Mesothelial cell of epicardium (in vitro differentiated cells): ENCODE results near the gene TCP11. TPM values are rescaled to one million over a fixed set of nuclear protein-coding genes. Genes with fewer than 3 reads are reported as not detected.

Experiments used
- DNase-seq, 2 experiments: peaks; one replicate each; pipeline ENCODE4 v3.0.0; 2021; ENCODE audit warnings: low spot score in 2 of 2; ENCODE audit not compliant: unreplicated experiment in 2 of 2
- H3K27ac Mint-ChIP-seq: 2 replicates; pipeline ENCODE4 v1.8.0; 2021; ENCODE audit warnings: mixed read lengths
- H3K27me3 Mint-ChIP-seq: 2 replicates; pipeline ENCODE4 v1.8.0; 2021; ENCODE audit warnings: low read depth, mixed read lengths
- H3K36me3 Mint-ChIP-seq: 2 replicates; pipeline ENCODE4 v1.8.0; 2021; ENCODE audit warnings: mixed read lengths
- H3K4me1 Mint-ChIP-seq: 2 replicates; pipeline ENCODE4 v1.8.0; 2021; ENCODE audit warnings: mixed read lengths
- H3K4me3 Mint-ChIP-seq: 2 replicates; pipeline ENCODE4 v1.8.0; 2021; ENCODE audit warnings: mild to moderate bottlenecking, moderate library complexity, mixed read lengths
- H3K9me3 Mint-ChIP-seq: 2 replicates; pipeline ENCODE4 v1.8.0; 2021; ENCODE audit warnings: mixed read lengths
- total RNA-seq: library from RNA; stranded (reverse); gene quantifications from 3 replicates; pipeline ENCODE4 v1.2.1, GENCODE V29; 2021
- TF ChIP-seq, protein P1 (sequence below): fragments of 200-600 bp; sonication (generic); IDR thresholded peaks from one replicate; pipeline ENCODE4 v1.5.0; 2021; ENCODE audit warnings: antibody characterized with exemption; ENCODE audit not compliant: unreplicated experiment

TCP11 gene
- total RNA-seq, 1 donor from 2014 or later, result 0.20 TPM

DNA sequence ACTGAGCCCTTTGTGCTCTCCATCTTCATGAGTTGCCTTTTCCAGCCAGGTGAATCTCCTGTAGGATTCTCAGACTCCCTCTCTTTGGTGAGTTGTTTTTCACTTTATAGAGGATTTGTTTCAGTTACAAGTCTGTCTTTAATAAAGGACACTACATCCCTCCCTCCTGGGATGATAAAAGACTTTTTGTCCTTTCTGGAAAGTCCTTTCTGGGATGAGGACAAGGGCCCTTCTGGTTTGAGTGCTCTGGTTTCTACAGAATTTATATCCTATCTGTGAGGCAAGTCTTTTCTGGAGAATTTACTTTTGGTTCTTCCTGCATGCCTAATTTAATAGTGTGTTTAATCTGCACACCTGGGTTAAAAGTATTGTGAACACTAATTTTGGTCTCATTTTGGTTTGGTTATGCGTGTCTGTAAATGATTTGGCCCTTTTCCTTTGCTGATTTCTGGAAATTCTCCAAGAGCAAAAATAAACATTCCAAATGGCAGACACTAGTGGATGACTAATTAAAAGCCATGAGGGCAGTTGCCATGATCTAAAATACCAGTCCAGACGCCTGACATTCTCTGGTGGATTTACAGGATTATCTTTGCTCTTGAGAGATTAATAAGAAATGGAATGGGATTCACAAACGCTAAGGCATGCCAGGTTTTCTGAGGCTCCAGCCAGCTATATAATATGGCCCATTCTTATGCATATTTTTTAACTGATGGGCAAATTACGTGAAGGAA is 44.8 kb downstream of the TCP11 start:
- H3K27me3 Mint-ChIP-seq, result no peaks in the 10 kb centered on the region
- peaks cover 33% of the 10 kb centered on the region for H3K4me1 Mint-ChIP-seq
- TF ChIP-seq, protein P1, sequence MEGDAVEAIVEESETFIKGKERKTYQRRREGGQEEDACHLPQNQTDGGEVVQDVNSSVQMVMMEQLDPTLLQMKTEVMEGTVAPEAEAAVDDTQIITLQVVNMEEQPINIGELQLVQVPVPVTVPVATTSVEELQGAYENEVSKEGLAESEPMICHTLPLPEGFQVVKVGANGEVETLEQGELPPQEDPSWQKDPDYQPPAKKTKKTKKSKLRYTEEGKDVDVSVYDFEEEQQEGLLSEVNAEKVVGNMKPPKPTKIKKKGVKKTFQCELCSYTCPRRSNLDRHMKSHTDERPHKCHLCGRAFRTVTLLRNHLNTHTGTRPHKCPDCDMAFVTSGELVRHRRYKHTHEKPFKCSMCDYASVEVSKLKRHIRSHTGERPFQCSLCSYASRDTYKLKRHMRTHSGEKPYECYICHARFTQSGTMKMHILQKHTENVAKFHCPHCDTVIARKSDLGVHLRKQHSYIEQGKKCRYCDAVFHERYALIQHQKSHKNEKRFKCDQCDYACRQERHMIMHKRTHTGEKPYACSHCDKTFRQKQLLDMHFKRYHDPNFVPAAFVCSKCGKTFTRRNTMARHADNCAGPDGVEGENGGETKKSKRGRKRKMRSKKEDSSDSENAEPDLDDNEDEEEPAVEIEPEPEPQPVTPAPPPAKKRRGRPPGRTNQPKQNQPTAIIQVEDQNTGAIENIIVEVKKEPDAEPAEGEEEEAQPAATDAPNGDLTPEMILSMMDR, result no peak
- DNase-seq, result no peak
- H3K9me3 Mint-ChIP-seq, result no peaks in the 10 kb centered on the region
- H3K4me3 Mint-ChIP-seq, result no peak overlapping the region
- H3K36me3 Mint-ChIP-seq, result no peaks in the 10 kb centered on the region
- peak overlapping the region; percentile 84 for H3K27ac Mint-ChIP-seq

- peaks cover 47% of the 10 kb centered on the region for H3K4me1 Mint-ChIP-seq
- H3K27ac Mint-ChIP-seq, result no peak overlapping the region
- peaks cover 7% of the 10 kb centered on the region for H3K36me3 Mint-ChIP-seq
- DNase-seq, result no peak
- H3K9me3 Mint-ChIP-seq, result no peaks in the 10 kb centered on the region
- no peak overlapping the region for H3K4me3 Mint-ChIP-seq
- TF ChIP-seq, protein P1, result no peak
- no peaks in the 10 kb centered on the region for H3K27me3 Mint-ChIP-seq
These were observed 47.0 kb downstream of the TCP11 start for GRCh38 chr6:35094183-35094582.

DNA sequence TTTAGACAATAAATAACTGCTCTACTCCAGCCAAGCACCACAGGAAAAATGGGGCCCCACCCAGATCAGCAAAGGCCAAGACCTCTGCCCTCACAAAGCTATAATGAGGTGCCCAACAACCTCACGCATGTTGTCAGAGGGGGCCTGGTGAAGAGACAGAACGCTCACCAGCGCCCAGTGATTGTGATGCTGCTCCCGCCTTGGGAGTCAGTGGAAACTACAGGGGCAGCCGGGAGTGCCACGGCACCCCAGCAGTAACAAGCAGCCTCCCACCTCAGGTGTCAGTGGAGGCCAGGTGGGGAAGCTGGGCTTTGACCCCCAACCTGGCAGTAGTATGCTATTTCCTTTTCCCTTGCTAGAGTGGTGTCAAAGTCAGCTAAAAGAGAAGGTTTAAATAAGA is 47.4 kb downstream of the TCP11 start:
- no peak for DNase-seq
- no peak overlapping the region for H3K27ac Mint-ChIP-seq
- H3K4me1 Mint-ChIP-seq, result peaks cover 48% of the 10 kb centered on the region
- no peaks in the 10 kb centered on the region for H3K27me3 Mint-ChIP-seq
- H3K36me3 Mint-ChIP-seq, result peaks cover 7% of the 10 kb centered on the region
- TF ChIP-seq, protein P1, result no peak
- H3K4me3 Mint-ChIP-seq, result no peak overlapping the region
- no peaks in the 10 kb centered on the region for H3K9me3 Mint-ChIP-seq

DNA sequence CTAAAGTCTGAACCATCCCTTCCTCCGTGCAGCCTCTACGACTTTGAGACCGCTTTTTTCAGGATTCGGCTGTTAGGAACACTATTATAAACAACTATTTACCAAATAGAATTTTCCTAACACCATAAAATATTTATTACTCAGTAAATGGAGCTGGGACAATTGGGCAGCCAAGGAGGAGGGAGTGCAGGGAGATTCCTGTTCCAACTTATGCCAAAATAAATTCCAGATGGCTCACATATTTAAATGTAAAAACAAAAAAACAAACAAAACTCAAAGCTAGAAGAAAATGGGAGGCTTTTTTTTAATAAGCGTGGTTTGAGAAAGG is 48.1 kb downstream of the TCP11 start:
- TF ChIP-seq, protein P1, result no peak
- Mint-ChIP-seq H3K4me3 (no peak overlapping the region), H3K27ac (peak overlapping the region; percentile 80), H3K27me3 (no peaks in the 10 kb centered on the region), H3K9me3 (no peaks in the 10 kb centered on the region), H3K4me1 (peaks cover 48% of the 10 kb centered on the region), H3K36me3 (peaks cover 7% of the 10 kb centered on the region)
- no peak for DNase-seq

DNA sequence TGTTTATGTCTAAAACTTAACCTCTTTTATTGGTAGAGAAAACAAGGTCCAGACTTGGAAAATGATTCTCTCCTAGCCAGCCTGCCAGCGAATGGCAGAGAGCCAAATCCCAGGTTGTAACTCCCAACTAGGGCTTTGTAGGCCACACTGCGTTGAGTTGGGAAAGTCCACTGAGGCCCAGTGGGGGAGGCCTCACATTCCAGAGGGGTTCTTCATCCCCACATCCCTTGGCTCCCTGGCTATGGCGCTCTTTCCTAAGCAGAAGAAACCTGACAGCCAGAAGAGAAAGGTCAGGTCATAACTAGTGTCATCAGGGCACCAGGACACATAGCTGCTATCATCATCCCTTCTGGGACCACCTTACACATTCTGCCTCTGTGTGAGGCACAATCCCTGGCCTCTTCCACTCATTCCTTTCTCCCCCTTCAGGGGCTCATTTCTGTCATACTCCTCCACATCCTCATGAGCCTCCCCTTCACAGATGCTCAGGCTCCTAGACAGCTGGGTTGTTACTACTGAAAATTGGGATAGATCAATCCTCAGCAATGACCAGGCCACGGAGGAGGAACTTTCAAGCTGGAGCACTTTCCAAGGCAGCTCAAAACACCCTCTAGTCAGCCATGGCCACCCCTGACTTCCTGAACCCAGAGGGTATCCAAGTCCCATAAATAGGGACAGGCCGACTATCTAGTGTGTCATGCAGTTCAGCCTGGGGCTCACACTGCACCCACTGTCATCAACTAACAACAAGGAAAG is 48.6 kb downstream of the TCP11 start:
- DNase-seq, result no peak
- Mint-ChIP-seq H3K36me3 (peaks cover 9% of the 10 kb centered on the region), H3K4me1 (peaks cover 45% of the 10 kb centered on the region), H3K9me3 (no peaks in the 10 kb centered on the region), H3K4me3 (no peak overlapping the region), H3K27me3 (no peaks in the 10 kb centered on the region), H3K27ac (peak overlapping the region; percentile 80)
- TF ChIP-seq, protein P1, result no peak
